ENCODE results near the gene SMIM5.

Gene SMIM5

GRCh38 chr17:75672011-75672410 lies 38.8 kb downstream of the SMIM5 start:
- DNase-seq, result no peak

GRCh38 chr17:75673487-75673886 lies 40.3 kb downstream of the SMIM5 start:
- no peak for DNase-seq

GRCh38 chr17:75676461-75676860 lies 43.2 kb downstream of the SMIM5 start:
- DNase-seq, result no peak

DNA sequence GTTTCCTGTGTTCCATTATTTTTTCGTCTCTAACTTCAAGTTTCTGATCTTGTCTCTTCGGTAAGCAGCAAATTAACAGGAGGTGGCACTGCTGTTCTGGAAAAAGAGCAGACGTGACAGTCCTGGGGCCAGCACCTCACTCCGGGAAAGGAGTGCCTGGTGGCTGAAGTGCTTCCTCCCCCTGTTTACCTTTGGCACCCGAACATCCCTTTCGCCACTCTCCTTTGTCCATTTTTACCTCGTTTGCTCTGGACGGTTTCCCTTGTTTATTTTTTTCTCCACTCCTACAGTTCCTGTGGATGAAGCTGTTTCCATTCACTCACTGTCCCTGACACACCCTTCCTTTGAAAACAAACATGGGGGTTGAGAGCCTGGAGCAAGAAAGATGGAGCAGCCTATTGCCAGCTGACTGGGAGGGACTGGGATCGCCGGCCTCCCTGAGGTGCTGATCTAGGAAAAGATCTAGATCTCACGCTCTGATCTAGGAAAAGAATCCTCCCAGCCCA lies 46.5 kb downstream of the SMIM5 start:
- no peak for DNase-seq

DNA sequence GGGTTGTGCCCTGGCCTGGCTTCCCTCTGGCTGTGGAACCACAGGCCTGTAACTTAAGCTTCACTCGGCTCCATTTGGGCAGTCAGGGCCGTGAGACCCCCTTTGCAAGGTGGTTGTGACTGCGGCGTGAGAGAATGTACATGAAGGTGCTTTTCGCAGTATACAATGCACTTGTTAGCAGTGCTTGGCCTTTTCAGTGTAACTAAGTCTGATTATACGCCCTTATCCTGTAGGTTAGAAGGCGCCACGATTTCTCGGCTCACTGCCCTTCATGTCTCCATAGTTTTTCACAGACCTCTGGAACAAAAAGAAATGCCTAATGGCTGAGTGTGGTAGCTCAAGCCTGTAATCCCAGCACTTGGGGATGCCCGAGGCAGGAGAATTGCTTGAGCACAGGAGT lies 47.2 kb downstream of the SMIM5 start:
- DNase-seq, result no peak

DNA sequence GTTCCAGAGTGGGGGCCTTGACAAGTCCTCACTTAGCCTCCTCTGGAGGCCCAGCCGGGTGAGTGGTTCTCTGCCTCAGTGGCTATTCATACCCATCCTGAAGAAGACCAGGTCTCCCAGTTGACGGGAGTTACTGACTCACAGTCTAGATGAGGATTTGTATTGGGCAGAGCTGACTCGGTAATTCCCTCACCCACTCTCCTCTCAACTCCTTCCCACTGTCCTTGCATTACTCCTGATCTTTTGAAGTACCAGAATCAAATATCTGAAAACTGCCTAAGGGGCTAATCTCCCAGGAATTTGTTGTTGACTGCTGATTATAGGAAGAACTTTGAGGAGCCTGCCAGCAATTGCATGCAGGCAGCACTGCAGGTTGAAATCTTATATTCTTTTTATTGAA lies 48.1 kb downstream of the SMIM5 start:
- DNase-seq, result no peak

- no peak for DNase-seq
These were observed 50.3 kb downstream of the SMIM5 start for GRCh38 chr17:75683583-75683982.

DNA sequence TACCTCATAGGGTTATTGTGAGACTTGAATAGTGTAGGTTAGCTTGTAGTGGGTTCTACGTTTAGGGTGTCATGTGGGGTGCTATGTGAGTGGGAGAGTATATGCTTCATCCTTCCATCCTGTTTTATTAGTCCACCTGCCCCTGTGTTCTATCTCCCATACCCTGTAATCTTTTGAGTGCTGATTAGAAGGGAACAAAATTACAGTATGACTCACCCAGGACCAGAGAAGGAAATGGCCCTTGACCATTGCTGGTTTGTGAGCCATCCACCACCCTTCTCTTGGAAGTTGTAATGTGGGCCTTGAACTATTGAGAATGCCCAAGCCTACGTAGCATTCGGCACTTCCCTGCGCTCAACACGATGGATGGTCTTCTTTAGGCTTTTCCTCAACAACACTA lies 51.0 kb downstream of the SMIM5 start:
- DNase-seq, result no peak

- no peak for DNase-seq
These were observed 51.7 kb downstream of the SMIM5 start for GRCh38 chr17:75684924-75685323.

DNA sequence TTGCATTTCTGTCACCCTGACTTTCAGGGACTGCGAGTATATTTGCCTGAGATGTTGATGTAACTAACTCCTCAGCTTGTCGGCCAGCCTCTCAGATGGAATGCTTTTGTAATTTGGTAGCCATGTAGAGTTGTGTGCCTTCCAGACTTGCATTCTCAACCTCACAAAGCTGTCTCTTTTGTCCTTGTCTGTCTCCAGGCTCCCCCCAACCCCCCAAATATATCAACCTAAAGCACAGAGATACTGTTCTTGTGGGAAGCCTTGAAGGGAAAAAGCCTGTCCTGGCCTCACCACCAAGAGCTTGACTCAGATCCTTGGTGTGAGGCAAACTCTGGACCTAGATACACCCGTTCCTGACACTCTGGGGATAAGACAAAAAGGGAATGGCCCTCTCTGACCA lies 52.3 kb downstream of the SMIM5 start:
- DNase-seq, result no peak

- peak; percentile 68 for DNase-seq
These were observed 55.1 kb downstream of the SMIM5 start for GRCh38 chr17:75688209-75688825.

DNA sequence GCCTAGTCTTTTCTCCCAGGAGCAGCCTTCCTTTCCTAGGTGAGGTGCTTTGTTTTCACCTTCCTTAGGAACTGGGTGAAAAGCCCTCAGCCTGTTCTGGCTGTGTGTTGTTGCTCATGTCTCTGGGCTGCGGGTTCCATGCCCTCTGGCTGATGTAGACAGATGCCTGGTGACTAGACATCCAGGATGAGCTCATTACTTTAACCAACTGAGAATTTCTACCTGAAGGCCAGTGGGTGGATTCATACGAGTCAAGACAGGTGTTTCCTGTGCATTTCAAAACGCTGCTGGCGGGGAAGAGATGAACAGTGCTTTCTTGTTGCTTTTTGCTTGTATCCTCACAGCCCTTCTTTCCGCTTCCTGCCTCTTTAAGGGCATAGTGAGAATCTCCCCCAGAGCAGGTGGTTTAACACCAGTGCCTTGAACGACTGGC lies 56.2 kb downstream of the SMIM5 start:
- DNase-seq, result no peak
